GM12873 (cell line): ENCODE measurements around the gene NMT1.

Experiments
- TF ChIP-seq, protein P1 (sequence below): IDR thresholded peaks from 2 replicates; pipeline ENCODE4 v1.5.1; 2012; ENCODE audit warnings: low read depth, mild to moderate bottlenecking, moderate library complexity, low read length, control low read depth; ENCODE audit not compliant: insufficient read depth; ENCODE audit errors: missing control alignments

Gene NMT1

DNA sequence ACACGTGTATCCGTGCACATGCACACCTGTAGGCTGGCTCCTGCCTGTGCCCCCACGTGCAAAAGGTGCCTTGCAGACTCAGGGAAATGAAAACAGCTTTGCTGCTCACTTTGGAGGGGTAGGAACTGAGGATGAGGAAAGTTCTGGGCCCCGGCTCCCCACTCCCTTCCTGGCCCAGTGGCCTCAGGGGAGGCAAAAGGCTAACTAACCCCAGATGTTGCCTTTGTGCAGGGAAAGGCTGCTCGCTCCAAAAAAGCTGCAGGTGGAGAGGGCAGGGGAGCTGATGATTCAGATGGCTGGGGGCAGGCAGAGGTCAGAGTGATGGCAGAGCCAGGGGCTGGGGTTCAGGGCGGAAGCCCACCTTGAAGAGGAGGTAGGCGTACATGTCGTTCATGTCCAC, 58.8 kb downstream of the NMT1 start:
- TF ChIP-seq, protein P1, sequence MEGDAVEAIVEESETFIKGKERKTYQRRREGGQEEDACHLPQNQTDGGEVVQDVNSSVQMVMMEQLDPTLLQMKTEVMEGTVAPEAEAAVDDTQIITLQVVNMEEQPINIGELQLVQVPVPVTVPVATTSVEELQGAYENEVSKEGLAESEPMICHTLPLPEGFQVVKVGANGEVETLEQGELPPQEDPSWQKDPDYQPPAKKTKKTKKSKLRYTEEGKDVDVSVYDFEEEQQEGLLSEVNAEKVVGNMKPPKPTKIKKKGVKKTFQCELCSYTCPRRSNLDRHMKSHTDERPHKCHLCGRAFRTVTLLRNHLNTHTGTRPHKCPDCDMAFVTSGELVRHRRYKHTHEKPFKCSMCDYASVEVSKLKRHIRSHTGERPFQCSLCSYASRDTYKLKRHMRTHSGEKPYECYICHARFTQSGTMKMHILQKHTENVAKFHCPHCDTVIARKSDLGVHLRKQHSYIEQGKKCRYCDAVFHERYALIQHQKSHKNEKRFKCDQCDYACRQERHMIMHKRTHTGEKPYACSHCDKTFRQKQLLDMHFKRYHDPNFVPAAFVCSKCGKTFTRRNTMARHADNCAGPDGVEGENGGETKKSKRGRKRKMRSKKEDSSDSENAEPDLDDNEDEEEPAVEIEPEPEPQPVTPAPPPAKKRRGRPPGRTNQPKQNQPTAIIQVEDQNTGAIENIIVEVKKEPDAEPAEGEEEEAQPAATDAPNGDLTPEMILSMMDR, result no peak

- TF ChIP-seq, protein P1, result no peak
Measured at GRCh38 chr17:45120558-45120957, 59.4 kb downstream of the NMT1 start.

- TF ChIP-seq, protein P1, result no peak
Measured at GRCh38 chr17:45121055-45121454, 59.9 kb downstream of the NMT1 start.

DNA sequence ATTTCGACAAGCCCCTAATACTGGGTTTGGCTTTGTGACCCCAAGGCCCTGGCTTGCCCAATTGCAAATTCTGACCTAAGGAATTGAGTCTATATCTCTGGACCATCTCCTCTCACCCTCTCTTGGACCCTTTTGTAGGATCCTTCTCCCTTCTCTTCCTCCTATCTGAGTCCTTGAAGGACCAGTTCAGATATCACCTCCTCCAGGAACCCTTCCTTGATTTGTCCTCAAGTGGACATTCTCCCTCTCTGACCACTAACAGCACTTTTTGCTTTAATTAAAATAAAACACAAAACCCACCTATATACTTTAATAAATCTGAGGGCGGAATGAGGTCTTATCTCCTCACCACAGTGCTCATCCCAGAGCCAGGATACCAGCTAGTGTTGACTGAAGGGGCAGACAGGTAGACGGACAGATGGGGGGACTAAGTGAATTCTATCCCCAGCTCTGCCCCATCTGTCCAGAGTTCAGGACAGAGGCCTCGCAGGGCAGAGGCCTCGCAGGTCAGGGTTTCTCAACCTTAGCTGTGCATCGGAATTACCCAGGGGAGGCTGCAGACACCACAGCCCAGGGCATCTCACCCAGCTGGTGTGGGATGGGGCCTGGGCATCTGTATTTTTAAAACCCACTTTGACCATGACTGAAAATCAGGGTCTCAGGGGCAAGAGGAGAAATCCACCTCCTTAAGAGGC, 62.1 kb downstream of the NMT1 start:
- TF ChIP-seq, protein P1, result no peak

DNA sequence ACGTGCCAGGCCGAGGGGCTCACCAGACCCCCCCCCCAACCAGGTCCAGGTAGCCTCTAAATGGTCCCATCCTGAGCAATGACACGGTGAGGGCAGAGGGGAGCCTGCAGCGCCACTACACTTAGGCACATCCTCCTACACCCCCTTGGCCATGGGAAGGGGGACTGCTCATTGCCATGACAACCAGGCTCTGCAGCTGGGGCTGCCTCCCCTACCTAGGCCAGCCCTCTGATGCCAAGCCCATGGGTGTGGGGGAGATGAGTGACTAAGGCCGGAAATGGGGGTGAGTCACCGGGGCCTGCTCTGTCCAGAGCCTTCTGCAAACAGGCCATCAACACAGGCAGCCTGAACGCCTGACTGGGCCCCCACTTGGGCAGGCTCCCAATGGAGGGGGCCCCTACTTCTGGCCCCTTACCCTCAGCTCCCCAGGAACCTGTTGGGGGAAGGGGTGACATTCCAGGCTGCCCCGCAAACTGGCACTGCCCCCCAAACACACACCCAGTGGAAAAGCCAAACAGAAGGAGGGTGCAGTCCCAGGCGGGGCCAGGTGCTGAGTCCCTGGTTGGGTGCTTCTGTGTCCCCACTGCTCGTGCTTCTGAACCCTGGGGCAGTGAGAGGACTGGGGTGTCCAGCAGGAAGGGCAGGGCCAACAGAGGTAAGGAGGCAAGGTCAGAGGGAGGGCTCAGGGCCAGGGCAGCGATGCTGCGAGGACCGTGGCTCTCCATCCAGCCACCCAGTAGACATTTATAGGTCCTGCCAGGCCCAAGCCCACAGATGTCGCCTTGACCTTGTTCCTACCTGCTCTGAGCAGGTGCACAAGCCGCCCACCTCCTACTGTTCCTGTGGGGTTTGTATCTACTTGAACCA, 63.0 kb downstream of the NMT1 start:
- TF ChIP-seq, protein P1, result no peak

DNA sequence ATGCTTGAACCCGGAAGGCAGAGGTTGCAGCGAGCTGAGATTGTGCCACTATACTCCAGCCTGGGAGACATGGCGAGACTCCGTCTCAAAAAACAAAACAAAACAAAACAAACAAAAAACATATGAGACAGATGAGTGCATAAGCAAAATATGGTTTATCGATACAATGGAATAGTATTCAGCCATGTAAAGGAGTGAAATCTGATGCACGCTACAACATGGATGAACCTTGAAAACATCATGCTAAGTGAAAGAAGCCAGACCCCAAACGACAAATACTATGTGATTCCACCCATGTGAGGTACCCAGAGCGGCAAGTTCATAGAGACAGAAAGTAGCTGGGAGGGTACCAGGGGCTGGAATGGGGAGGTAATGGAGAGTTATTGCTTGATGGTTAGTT, 64.4 kb downstream of the NMT1 start:
- TF ChIP-seq, protein P1, result no peak

DNA sequence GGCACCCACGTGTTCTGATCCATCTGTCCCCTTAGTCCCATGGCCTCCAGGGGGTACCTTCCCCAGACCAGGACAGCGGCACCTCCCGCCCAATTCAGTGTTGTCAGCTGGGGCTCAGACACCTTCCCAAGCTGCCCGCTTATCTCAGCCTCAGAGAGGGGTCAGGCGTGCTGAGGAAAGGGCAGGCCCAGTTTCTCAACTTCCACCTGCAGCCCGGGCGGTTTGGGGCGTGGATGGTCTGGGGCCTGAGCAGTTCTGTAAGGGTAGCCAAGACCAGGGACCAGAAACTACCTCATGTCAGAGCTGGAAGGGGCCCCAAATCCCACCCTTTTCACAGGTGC, 66.1 kb downstream of the NMT1 start:
- TF ChIP-seq, protein P1, result no peak
